ENCODE data around the gene MPST. TPM values are rescaled to one million over a fixed set of nuclear protein-coding genes. Genes with fewer than 3 reads are reported as not detected.

The MPST gene
- total RNA-seq, 4 donors from 2014 or later, result 131 to 161 (median 146) TPM

- H3K27ac ChIP-seq, result no peak overlapping the region
- no peak for ATAC-seq
Observed at GRCh38 chr22:37052386-37053309, 33.1 kb downstream of the MPST start.

GRCh38 chr22:37053310-37054055, 33.9 kb downstream of the MPST start:
- no peak for TF ChIP-seq POLR2A (IDR thresholded peaks at IDR 0.05)
- no peak for TF ChIP-seq CTCF (IDR thresholded peaks at IDR 0.05 in 4 of 5, conservative IDR thresholded peaks at IDR 0.05 in 1 of 5)
- Histone ChIP-seq H3K4me3 (no peak overlapping the region), H3K4me1 (no peaks in the 10 kb centered on the region), H3K27ac (no peak overlapping the region), H3K36me3 (no peaks in the 10 kb centered on the region), H3K9me3 (no peaks in the 10 kb centered on the region), H3K27me3 (peaks cover 0 to 12% (median 12%) of the 10 kb centered on the region in 3 donors)
- DNase-seq, result no peak
- no peak for ATAC-seq
- in situ Hi-C loops (cut with MboI; ENCODE audit: low sequenced_read_pairs in 4 of 4), result no loop called here
- intact Hi-C loops (cut with DNase I; ENCODE audit: low total_unique reads), result no loop called here

More at GRCh38 chr22:37052386-37053309, 33.1 kb downstream of the MPST start:
- DNase-seq, result no peak
- in situ Hi-C loops (cut with MboI; ENCODE audit: low sequenced_read_pairs in 4 of 4), result no loop called here
- Histone ChIP-seq H3K4me3 (peak overlapping the region in 3 of 4 donors; percentile 45 to 47 (median 46)), H3K27me3 (peaks cover 0 to 12% (median 12%) of the 10 kb centered on the region in 3 donors), H3K4me1 (no peaks in the 10 kb centered on the region), H3K9me3 (no peaks in the 10 kb centered on the region), H3K36me3 (no peaks in the 10 kb centered on the region)
- intact Hi-C loops (cut with DNase I; ENCODE audit: low total_unique reads), result no loop called here
- TF ChIP-seq POLR2A (IDR thresholded peaks at IDR 0.05), result no peak
- no peak for TF ChIP-seq CTCF (IDR thresholded peaks at IDR 0.05 in 4 of 5, conservative IDR thresholded peaks at IDR 0.05 in 1 of 5)

- no peak for DNase-seq
Observed at GRCh38 chr22:37054056-37054395, 34.5 kb downstream of the MPST start.

More at GRCh38 chr22:37054056-37054395, 34.5 kb downstream of the MPST start:
- no peak for TF ChIP-seq POLR2A (IDR thresholded peaks at IDR 0.05)
- no peak for TF ChIP-seq CTCF (IDR thresholded peaks at IDR 0.05 in 4 of 5, conservative IDR thresholded peaks at IDR 0.05 in 1 of 5)
- intact Hi-C loops (cut with DNase I; ENCODE audit: low total_unique reads), result no loop called here
- no peak overlapping the region for H3K4me3 ChIP-seq
- peaks cover 0 to 12% (median 12%) of the 10 kb centered on the region in 3 donors for H3K27me3 ChIP-seq
- no peak for ATAC-seq
- H3K9me3 ChIP-seq, result no peaks in the 10 kb centered on the region
- in situ Hi-C loops (cut with MboI; ENCODE audit: low sequenced_read_pairs in 4 of 4), result no loop called here
- H3K36me3 ChIP-seq, result no peaks in the 10 kb centered on the region
- no peak overlapping the region for H3K27ac ChIP-seq
- H3K4me1 ChIP-seq, result no peaks in the 10 kb centered on the region
